Fibroblast of the aortic adventitia (primary cell): Measurements from ENCODE around the gene TMEM220. TPM values are rescaled to one million over a fixed set of nuclear protein-coding genes. Genes with fewer than 3 reads are reported as not detected.
A peak's percentile ranks its signal among the peaks of the same experiment; 100 is the strongest.
"Not testable (repeated sequence)": the region's sequence is repeated elsewhere in the genome, so short reads cannot be mapped to it uniquely, and the experiment has no call there.

Source experiments
- DNase-seq: peaks from one replicate; pipeline ENCODE4 v3.0.0-alpha.2; 2010; ENCODE audit warnings: low read depth
- H3K4me3 ChIP-seq: 2 replicates; pipeline ENCODE4 v1.5.1; 2011; ENCODE audit warnings: low read depth, mild to moderate bottlenecking, control low read depth, low read length, moderate library complexity
- CTCF ChIP-seq: IDR thresholded peaks from 2 replicates; pipeline ENCODE4 v1.5.1; 2011; ENCODE audit warnings: mild to moderate bottlenecking, low read length, control low read depth, inconsistent platforms; ENCODE audit not compliant: insufficient read depth
- total RNA-seq: library from RNA; depleted of rRNA; stranded (reverse); fragments of >200 nt; gene quantifications from 2 replicates; pipeline ENCODE4 v1.2.3, GENCODE V29; 2012; ENCODE audit warnings: low replicate concordance

The TMEM220 gene
- total RNA-seq, 1 donor = 6.2 TPM

GRCh38 chr17:10731408-10731879 lies 1.6 kb upstream of the TMEM220 start:
- no peak for DNase-seq
- no peak for TF ChIP-seq CTCF
- H3K4me3 ChIP-seq = no peak overlapping the region

GRCh38 chr17:10730247-10730646 lies 424 bp upstream of the TMEM220 start:
- DNase-seq = not testable (repeated sequence)
- H3K4me3 ChIP-seq = peak overlapping the region; percentile 71

- H3K4me3 ChIP-seq = no peak overlapping the region
- no peak for TF ChIP-seq CTCF
- no peak for DNase-seq
Measured at GRCh38 chr17:10728331-10728892, 1.4 kb downstream of the TMEM220 start.

- DNase-seq = no peak
- H3K4me3 ChIP-seq = no peak overlapping the region
- TF ChIP-seq CTCF = no peak
Measured at GRCh38 chr17:10727192-10727591, 2.6 kb downstream of the TMEM220 start.

- no peak for DNase-seq
- TF ChIP-seq CTCF = no peak
- H3K4me3 ChIP-seq = no peak overlapping the region
Measured at GRCh38 chr17:10726196-10726595, 3.6 kb downstream of the TMEM220 start.

GRCh38 chr17:10725262-10725661 lies 4.6 kb downstream of the TMEM220 start:
- H3K4me3 ChIP-seq = no peak overlapping the region
- no peak for TF ChIP-seq CTCF
- DNase-seq = no peak

GRCh38 chr17:10724546-10725195 lies 5.2 kb downstream of the TMEM220 start:
- no peak for DNase-seq
- no peak overlapping the region for H3K4me3 ChIP-seq
- TF ChIP-seq CTCF = no peak
